ENCODE results near the gene ASB2. TPM values are rescaled to one million over a fixed set of nuclear protein-coding genes. Genes with fewer than 3 reads are reported as not detected.

ASB2 gene
- total RNA-seq, 1 experiment from 2014 or later = 0.35 TPM

DNA sequence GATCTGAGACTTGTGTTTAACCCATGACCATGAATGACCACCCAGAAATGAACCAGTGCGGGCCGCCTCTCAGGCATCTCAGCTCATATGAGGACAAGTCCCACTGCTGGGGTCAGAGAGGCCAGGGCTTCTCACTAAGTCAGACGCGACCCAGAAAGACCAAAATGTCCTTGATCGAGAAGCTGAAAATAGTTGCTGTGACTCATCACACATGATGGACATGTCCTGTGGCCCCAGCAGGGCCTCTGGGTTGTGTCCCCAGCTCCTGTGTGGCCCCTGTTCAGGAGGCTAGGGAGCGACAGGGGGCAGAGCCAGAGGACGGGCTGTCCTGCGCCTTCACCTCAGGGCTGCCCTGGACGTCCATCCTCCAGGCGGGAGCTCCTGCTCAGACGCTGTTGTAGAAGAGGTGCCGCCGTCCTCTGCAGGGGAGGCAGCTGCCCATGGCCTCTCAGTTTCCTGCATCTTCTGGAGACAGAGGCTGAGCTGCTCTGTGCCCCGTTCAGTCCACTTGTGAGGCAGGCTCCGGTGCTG lies 78.2 kb downstream of the ASB2 start:
- H3K14ac ChIP-seq (ENCODE audit: insufficient read depth, low read length) = no peak overlapping the region
- H3K27me3 Mint-ChIP-seq (ENCODE audit: low read depth) = peaks cover 1% of the 10 kb centered on the region
- H3K4ac ChIP-seq (ENCODE audit: low read depth, low read length) = no peak overlapping the region
- no peaks in the 10 kb centered on the region for H3K79me1 ChIP-seq (ENCODE audit: insufficient read depth, low read depth, low read length, poor library complexity, severe bottlenecking)
- no peak overlapping the region for H3K9ac ChIP-seq (ENCODE audit: extremely low read depth, insufficient read length, low read length)
- no peaks in the 10 kb centered on the region for H3K9me3 Mint-ChIP-seq
- no peak overlapping the region for H3K4me3 Mint-ChIP-seq
- no peak overlapping the region for H3K18ac ChIP-seq (ENCODE audit: insufficient read length, low read depth, low read length)
- no peak overlapping the region for H2BK20ac ChIP-seq (ENCODE audit: low read depth, low read length, poor library complexity, severe bottlenecking)
- H3K23ac ChIP-seq (ENCODE audit: insufficient read length, low read depth, low read length) = no peak overlapping the region
- H3K4me1 ChIP-seq (ENCODE audit: insufficient read depth, low read length) = no peaks in the 10 kb centered on the region
- H4K91ac ChIP-seq (ENCODE audit: insufficient read length, low read depth, low read length) = no peak overlapping the region
- H3K36me3 Mint-ChIP-seq (ENCODE audit: insufficient read depth in 1 of 3, low read depth in 3 of 3) = no peaks in the 10 kb centered on the region
- H2BK12ac ChIP-seq (ENCODE audit: insufficient read length, low read depth, low read length) = no peak overlapping the region
- H2AK5ac ChIP-seq (ENCODE audit: insufficient read length, low read length) = no peak overlapping the region
- H3T11ph ChIP-seq (ENCODE audit: low read length) = no peak overlapping the region
- no peaks in the 10 kb centered on the region for H3K27me3 ChIP-seq (ENCODE audit: insufficient read depth, low read length)
- DNase-seq = no peak
- no peak overlapping the region for H2BK120ac ChIP-seq (ENCODE audit: low read depth, low read length, poor library complexity, severe bottlenecking)
- H3K27ac ChIP-seq (ENCODE audit: insufficient read length, low read depth, low read length) = no peak overlapping the region
- H2AFZ ChIP-seq (ENCODE audit: low read length) = no peak overlapping the region
- TF ChIP-seq, protein P1, sequence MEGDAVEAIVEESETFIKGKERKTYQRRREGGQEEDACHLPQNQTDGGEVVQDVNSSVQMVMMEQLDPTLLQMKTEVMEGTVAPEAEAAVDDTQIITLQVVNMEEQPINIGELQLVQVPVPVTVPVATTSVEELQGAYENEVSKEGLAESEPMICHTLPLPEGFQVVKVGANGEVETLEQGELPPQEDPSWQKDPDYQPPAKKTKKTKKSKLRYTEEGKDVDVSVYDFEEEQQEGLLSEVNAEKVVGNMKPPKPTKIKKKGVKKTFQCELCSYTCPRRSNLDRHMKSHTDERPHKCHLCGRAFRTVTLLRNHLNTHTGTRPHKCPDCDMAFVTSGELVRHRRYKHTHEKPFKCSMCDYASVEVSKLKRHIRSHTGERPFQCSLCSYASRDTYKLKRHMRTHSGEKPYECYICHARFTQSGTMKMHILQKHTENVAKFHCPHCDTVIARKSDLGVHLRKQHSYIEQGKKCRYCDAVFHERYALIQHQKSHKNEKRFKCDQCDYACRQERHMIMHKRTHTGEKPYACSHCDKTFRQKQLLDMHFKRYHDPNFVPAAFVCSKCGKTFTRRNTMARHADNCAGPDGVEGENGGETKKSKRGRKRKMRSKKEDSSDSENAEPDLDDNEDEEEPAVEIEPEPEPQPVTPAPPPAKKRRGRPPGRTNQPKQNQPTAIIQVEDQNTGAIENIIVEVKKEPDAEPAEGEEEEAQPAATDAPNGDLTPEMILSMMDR (conservative IDR thresholded peaks at IDR 0.05) = no peak
- H3K79me2 ChIP-seq (ENCODE audit: insufficient read depth, low read length) = no peaks in the 10 kb centered on the region
- no peak overlapping the region for H4K5ac ChIP-seq (ENCODE audit: insufficient read length, low read depth, low read length)
- H4K8ac ChIP-seq (replicated peaks; ENCODE audit: insufficient read length, low read depth, low read length) = no peak overlapping the region
- H3K23me2 ChIP-seq (ENCODE audit: insufficient read length, low read depth, low read length, poor library complexity, severe bottlenecking) = no peaks in the 10 kb centered on the region
- H3K4me1 Mint-ChIP-seq = peaks cover 23 to 26% of the 10 kb centered on the region in 2 experiments
- no peak overlapping the region for H3K27ac Mint-ChIP-seq
- no CpG with 5 or more reads among the region's 15 CpGs for WGBS (ENCODE audit: extremely low coverage, insufficient read length, low lambda C conversion rate)
- H3K9me3 ChIP-seq (ENCODE audit: control insufficient read depth, low read depth, low read length) = no peaks in the 10 kb centered on the region
- H2BK5ac ChIP-seq (ENCODE audit: insufficient read length, low read length) = no peak overlapping the region
- H3K56ac ChIP-seq (ENCODE audit: insufficient read length, low read depth, low read length) = no peak overlapping the region
- H3K4me2 ChIP-seq (ENCODE audit: insufficient read depth, insufficient read length, low read length) = no peak overlapping the region
- no peaks in the 10 kb centered on the region for H4K20me1 ChIP-seq (ENCODE audit: control insufficient read depth, insufficient read depth, insufficient read length)
- H2BK15ac ChIP-seq (ENCODE audit: low read depth, low read length) = no peak overlapping the region
